Hindlimb muscle (tissue), 1 donor: Measurements from ENCODE around the gene PLK3. TPM values are rescaled to one million over a fixed set of nuclear protein-coding genes. Genes with fewer than 3 reads are reported as not detected.
A peak's percentile ranks its signal among the peaks of the same experiment; 100 is the strongest.
"Not testable (repeated sequence)": the region's sequence is repeated elsewhere in the genome, so short reads cannot be mapped to it uniquely, and the experiment has no call there.

Source experiments
- DNase-seq: peaks from one replicate; pipeline ENCODE4 v3.0.0-alpha.2; 2013
- polyA plus RNA-seq: library from polyadenylated mRNA; unstranded; fragments of 120-200 nt; gene quantifications from one replicate; pipeline ENCODE4 v1.2.1, GENCODE V29; 2013; ENCODE audit not compliant: insufficient read length

Gene PLK3
- polyA plus RNA-seq, 1 donor: 12.4 TPM

DNA sequence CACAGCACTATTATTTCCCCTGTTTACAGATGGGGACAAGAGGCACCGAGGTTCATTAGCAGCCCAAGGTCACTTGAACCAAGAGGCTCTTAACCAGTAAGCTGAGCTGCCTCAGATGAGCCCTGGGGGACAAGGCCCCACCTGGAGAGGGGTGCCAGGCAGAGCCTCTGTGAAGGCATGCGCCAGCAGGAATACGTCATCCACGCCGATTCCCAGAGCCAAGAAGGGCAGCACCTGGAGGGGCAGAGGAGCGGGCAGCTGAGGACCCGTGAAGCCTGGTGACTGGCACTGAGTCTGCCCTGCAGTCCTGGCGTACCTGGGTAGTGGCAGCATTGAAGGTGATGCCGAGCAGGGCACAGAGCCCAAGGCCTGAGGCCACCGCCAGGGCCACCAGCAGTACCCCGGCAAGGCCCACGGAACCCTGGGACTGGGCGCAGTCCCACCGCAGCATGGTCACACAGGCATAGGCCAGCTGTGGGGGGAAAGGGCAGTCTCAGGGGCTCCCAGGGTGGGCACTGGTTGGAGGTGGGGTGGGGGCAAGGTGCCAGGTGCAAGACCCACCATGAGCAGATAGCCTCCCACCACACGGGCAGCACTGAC lies 28.8 kb downstream of the PLK3 start:
- no peak for DNase-seq

DNA sequence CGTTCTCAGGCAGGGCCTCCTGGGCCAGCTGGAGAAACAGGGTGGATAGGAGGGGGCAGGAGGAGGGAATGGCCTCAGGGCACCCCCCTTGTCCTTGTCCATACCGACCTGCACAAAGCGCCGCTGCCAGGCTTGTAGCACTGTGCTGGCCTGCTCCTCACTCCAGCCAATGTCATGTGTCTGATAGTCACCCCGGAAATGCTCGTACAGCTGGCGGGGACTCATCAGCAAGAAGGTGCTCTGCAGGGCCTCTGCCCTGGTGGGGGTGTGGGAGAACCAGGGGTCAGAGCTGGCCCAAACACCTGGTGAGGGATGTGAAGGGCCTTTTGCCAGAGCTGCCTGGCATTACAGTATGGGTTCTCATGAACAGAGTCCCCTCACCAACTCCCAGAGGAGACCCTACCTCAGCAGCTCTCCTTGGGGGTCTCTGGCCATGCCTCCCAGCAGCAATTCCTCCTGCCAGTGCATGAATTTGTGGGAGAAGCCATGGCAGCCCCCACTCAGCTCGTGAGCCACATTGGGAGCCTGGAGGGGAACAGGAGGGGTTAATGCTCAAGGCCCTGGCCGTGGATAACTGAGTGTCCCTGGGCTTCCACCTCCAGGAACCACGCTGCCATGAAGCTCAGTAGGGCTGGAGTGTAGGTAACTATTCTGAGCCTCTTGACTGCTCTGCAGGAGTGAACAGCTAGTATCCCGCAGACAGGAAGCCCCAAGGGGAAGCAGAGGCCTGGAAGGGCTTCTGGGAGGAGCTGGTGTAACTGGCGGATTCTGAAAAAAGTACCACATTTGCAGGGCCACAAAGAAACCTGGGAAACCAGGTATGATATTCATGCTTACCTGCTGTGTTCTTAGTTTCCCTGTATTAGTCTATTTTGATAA lies 29.6 kb downstream of the PLK3 start:
- DNase-seq: no peak

- DNase-seq: no peak
These were observed 30.7 kb downstream of the PLK3 start for GRCh38 chr1:44830900-44831304.

GRCh38 chr1:44831516-44831915 lies 31.3 kb downstream of the PLK3 start:
- no peak for DNase-seq

DNA sequence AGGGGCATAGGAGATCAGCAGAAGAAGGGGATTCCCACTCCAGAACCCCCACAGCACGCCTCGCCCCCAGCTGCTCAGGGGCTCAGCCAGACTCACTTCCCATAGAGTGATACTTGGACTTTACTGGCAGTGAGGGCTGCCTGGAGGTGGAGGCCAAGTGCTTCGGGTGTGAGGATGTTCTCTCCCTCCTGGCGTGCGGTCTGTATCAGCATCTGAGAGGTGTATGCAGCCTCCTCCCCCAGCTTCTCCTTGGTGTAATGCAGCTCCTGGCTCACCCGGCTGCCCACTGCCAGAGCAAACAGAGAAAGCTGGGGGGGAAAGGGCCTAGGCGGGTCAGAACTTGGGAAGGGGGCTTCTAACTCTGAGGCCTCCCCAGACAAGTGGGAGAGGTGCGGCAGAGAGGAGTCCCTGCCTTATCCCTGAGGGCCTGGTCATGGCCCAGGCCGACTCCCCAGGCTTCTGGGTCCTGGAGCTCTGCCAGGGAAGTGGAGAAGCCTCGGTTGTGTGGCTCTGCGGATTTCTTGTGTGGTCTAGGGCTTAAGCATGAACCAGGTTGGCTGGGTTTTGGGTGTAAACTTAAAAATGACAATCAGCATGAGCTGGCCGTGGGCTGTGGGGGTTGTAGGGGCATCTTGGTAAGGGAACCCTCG lies 32.0 kb downstream of the PLK3 start:
- DNase-seq: no peak

GRCh38 chr1:44834328-44834727 lies 34.2 kb downstream of the PLK3 start:
- no peak for DNase-seq

GRCh38 chr1:44835738-44836675 lies 35.8 kb downstream of the PLK3 start:
- DNase-seq: peak; percentile 84

- not testable (repeated sequence) for DNase-seq
These were observed 38.1 kb downstream of the PLK3 start for GRCh38 chr1:44838294-44838693.

GRCh38 chr1:44839576-44839975 lies 39.4 kb downstream of the PLK3 start:
- DNase-seq: no peak

DNA sequence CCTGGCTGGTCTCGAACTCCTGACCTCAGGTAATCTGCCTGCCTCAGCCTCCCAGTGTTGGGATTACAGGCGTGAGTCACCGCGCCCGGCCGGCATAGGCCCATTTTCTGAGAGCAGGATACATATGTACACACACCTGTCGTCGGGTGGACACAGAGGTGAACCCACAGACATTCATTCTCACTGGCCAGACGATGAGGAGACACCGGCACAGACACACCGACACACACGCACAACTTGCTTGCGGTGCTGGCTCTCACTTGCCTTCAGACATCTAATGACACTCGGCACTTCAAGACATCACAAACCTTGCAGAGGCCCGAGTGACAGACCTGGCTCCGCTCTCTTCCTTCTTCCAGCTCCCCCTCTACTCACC lies 42.3 kb downstream of the PLK3 start:
- DNase-seq: no peak

- DNase-seq: peak; percentile 78
These were observed 42.9 kb downstream of the PLK3 start, which contains the start of gene PTCH2 for GRCh38 chr1:44842862-44843655. PTCH2 (minus strand) TSS chr1:44843253; CDS start chr1:44842932, 321 bp downstream.

- no peak for DNase-seq
These were observed 46.8 kb downstream of the PLK3 start for GRCh38 chr1:44846985-44847384.

GRCh38 chr1:44847845-44848244 lies 47.7 kb downstream of the PLK3 start:
- DNase-seq: no peak

DNA sequence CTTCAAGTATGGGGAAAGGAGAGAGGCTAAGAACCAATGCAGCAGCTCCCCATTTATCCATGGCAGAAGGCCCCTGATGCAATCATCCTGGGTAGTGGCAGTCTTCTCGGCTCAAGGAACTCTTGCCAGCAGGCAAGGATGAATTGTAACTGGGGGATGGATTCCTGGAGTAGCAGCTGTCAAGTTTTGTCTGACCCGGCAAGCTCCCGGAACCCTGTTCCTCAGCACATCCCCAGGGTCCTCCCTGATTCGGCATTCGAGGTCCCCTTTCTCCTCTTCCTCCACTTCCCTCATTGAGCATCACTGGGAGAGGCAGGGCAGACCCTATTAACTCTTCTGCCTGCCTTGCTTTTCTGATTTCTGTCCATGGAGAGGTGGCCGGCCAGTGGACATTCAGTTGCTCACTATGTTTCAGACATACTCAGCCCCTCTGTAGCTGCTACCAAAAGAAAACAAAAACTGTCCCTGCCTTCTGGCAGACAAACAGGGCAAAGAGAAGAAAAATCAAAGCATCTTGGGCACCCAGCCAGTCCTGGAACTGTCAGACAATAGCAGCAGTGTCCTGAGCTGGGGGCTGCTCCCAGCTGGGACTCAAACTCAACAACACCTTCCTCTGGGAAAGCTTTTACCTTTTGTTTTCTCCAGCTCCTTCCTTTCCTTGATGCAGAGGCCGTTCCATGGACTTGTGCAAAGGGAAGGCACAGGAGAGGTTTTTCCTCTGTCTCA lies 48.4 kb downstream of the PLK3 start:
- DNase-seq: no peak

DNA sequence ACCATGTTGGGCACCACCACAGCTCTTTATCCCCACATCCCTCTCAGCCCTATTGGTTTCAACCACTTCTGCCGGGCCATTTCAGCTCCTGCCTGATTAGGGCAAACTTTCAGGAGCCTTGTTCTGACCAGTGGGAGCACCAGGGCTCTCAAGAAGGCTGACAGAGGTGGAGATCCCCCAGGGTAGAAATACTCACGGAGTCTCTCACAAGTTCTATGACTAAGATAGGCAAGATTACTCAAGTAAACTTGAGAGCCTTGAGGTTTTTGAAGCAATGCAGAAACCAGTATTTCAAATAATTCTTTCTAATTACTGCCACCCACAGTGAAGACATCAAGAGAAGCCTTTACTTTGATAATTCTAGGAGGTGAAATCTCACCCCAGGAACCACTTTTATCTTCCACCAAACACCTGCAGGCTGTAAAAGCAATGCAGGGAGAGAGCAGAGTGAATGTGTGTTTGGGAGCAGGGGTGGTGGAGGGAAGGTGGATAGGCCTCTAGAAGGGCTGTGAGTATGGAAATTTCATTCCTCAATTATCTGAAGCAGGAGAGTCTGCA lies 49.5 kb downstream of the PLK3 start:
- DNase-seq: no peak

GRCh38 chr1:44851308-44851707 lies 51.1 kb downstream of the PLK3 start:
- DNase-seq: no peak

DNA sequence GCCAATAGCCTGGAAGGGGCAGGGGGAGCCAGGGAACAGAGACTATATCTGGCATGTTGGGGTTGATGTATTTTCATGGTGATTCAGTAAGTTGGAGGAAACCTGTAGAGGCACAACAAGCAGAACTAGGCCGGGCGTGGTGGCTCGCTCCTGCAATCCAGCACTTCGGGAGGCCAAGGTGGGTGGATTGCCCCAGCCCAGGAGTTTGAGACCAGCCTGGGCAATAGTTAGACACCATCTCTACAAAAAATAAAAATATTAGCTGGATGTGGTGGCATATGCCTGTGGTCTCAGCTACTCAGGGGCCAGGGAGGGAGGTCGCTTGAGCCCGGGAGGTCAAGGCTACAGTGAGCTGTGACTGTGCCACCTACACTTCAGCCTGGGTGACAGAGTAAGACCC lies 53.0 kb downstream of the PLK3 start:
- DNase-seq: no peak

GRCh38 chr1:44854970-44855369 lies 54.8 kb downstream of the PLK3 start:
- no peak for DNase-seq
